Kasumi-1 (cell line): ENCODE results near the gene CALU.

Experiments used
- DNase-seq, 2 experiments: peaks; one replicate each; lab custom pipeline; 2025; lab: John Stamatoyannopoulos, UW

CALU gene

DNA sequence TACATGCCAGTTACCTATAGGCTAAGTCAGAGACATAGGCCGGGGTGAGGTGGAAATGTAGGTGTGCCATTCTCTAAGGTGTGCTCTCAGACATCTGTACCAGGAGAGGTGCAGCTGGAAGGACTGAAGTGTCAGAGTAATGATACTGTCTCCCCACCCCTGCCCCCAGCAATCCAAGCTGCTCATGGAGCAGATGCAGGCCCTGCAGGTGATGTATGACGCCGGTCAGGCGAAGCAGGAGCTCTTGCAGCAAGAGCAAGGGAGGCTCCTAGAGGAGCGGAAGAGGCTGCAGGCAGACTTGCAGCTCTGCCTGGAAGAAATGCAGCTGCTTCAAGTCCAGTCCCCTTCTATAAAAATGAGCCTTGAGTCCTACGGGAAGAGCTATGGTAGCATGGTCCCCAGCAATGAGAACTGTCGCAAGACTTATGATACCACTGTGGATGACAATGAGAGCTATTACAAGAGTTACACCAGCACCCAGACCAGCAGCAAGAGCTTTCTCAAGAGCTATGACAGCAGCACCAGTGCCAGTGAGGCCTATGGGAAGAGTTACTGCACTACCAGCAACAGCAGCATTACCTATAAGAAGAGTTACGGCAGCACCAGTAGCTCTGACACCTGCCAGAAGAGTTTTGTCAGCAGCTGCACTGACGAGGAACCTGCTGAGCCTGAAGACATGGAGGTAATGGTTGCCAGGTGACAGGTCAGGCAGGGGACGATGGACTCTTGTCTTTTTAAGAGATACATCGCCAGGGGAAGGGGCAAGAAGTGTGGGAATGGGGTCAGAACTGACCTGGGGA, 72.7 kb downstream of the CALU start:
- DNase-seq: no peak

DNA sequence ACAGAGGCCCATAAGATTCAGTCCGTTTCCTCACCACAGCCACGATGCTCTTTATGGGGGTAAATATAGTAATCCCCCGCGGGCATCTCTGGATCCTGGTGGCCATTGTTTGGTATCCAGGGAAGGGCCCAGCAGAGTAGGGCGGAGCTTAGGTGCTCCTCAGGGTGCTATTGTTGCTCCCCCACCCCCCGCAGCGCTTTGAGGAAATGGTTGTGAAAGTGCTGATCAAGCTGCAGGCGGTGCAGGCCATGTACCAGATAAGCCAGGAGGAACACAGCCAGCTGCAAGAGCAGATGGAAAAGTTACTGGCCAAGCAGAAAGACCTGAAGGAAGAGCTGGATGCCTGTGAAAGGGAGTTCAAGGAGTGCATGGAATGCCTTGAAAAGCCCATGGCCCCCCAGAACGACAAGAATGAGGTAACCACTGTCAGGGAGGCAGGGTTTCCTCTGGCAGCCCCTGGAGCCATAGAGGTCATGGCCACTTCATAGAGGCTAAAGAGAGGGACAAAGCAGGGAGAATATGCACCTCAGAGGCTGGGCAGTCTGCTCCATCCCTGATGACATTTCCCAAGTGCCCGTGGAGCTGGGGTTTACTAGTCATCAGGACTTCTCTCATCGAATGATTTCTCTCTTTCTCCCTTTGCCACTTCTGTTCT, 73.5 kb downstream of the CALU start:
- DNase-seq: peak; percentile 62 to 65

DNA sequence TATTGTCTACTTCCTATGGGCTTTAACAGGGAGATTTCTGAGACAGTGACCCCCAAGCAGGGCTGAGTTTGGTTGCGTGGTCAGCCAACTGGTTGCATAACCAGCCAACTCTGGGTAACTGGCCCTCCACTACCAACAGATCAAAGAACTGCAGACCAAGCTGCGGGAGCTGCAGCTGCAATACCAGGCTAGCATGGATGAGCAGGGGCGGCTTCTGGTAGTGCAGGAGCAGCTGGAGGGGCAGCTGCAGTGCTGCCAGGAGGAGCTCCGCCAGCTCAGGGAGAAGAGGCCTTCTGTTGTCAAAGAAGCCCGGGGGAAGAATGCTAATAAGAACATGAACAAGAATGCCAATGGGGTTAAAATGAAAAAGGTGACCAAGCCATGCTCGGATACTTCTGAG, 75.3 kb downstream of the CALU start:
- no peak for DNase-seq

DNA sequence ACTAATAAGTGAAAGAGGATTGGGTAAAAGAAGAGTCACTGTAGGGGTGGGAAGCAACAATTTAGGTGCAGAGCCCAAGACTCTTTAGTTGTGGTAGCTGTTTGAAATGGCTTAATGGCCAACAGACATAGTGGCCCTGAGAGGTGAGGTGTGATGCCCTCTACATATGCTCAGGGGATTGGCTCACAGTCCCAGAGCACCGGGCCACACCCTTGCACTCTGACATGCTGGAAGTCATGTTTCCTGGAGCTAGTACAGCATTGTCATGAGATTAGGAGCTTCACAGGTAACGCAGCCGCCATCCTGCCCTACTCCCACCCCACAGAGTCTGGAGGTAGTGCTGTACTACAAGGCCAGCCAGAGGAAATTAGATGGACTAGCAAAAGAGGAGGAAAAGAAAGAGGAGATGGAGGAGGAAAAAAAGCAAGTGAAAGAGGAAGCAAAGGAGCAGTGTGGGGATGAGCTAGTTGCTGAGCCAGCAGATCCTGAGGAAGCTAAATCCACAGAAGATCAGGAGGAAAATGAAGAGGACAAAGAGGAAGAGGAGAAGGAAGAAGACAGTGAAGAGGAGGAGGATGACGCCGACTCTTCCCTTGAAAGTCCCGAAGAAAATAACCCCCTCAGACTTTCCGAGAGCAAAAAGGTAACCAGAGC, 76.3 kb downstream of the CALU start:
- DNase-seq: no peak

DNA sequence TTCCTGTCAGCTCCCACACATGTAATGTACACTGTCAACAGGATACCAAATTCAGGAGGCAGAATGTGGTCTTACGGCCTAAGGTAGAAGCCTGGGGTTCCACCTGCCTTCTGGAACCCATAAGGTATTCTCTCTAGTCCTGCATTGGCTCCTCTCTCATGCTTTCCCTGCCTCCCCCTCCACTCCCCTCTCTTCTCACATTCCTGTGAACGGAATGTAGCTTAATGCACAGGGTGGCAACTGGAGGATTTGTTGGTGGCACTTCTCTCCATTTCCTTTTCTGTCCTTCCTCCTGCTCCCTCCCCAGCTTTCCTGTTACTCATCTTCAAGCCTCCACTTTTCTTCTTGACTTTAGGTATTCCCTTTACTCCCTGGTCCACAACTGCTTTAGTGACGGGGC, 79.5 kb downstream of the CALU start:
- DNase-seq: no peak
